OCI-LY1 (cell line): Measurements from ENCODE around the gene EPM2A.

Experiments
- CTCF ChIP-seq: fragments of 200-600 bp; sonication (generic), shearing (Covaris generic); IDR thresholded peaks from 2 replicates; pipeline ENCODE4 v1.5.1; 2017; ENCODE audit warnings: mild to moderate bottlenecking, antibody characterized with exemption, low read length, moderate library complexity, mixed read lengths
- EZH2 ChIP-seq: fragments of 200-600 bp; sonication (generic), shearing (Covaris generic); IDR thresholded peaks from 2 replicates; pipeline ENCODE4 v1.8.0; 2017; ENCODE audit warnings: borderline replicate concordance, mixed run types, mild to moderate bottlenecking, antibody characterized with exemption, low read length, moderate library complexity, mixed read lengths

- TF ChIP-seq CTCF (no peak), EZH2 (no peak)
Observed at GRCh38 chr6:145772846-145773245, 37.5 kb upstream of the EPM2A start.
